ENCODE measurements around the gene SAMD5. TPM values are rescaled to one million over a fixed set of nuclear protein-coding genes. Genes with fewer than 3 reads are reported as not detected.

SAMD5 gene
- total RNA-seq, 1 donor from 2014 or later, result 0.06 TPM

DNA sequence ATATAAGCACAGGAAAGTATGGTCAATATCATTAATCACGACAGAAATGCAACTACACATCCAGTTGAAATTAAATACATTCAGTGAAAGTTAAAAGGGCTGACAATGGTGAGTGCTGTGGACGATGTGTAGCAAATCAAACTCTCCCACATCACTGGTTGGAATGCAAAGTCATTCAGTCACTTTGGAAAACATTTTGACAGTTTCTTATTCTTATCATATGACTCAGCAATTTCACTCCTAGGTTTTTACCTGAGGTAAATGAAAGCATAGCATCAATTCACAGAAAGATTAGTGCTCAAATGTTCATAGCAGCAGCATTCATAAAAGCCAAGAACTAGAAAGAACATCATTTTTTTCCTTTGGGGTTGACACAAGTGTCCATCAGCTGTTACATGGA lies 28.6 kb upstream of the SAMD5 start:
- Histone ChIP-seq H3K36me3 (no peaks in the 10 kb centered on the region), H3F3A (ENCODE audit: low read depth) (no peaks in the 10 kb centered on the region), H3K27ac (no peak overlapping the region), H3K4me1 (no peaks in the 10 kb centered on the region), H3K9ac (no peak overlapping the region), H3K79me2 (ENCODE audit: low read depth) (no peaks in the 10 kb centered on the region), H3K9me3 (ENCODE audit: low read depth) (no peaks in the 10 kb centered on the region), H3K4me2 (no peak overlapping the region), H4K20me1 (ENCODE audit: low read depth) (no peaks in the 10 kb centered on the region), H3K4me3 (no peak overlapping the region), H3K27me3 (no peaks in the 10 kb centered on the region), H2AFZ (replicated peaks) (no peak overlapping the region)
- Mint-ChIP-seq H3K27ac (no peak overlapping the region), H3K27me3 (ENCODE audit: insufficient read depth, low read depth) (peaks cover 8% of the 10 kb centered on the region), H3K4me3 (no peak overlapping the region), H3K4me1 (no peaks in the 10 kb centered on the region), H3K9me3 (peaks cover 22% of the 10 kb centered on the region), H3K36me3 (no peaks in the 10 kb centered on the region)
- TF ChIP-seq, protein P1, sequence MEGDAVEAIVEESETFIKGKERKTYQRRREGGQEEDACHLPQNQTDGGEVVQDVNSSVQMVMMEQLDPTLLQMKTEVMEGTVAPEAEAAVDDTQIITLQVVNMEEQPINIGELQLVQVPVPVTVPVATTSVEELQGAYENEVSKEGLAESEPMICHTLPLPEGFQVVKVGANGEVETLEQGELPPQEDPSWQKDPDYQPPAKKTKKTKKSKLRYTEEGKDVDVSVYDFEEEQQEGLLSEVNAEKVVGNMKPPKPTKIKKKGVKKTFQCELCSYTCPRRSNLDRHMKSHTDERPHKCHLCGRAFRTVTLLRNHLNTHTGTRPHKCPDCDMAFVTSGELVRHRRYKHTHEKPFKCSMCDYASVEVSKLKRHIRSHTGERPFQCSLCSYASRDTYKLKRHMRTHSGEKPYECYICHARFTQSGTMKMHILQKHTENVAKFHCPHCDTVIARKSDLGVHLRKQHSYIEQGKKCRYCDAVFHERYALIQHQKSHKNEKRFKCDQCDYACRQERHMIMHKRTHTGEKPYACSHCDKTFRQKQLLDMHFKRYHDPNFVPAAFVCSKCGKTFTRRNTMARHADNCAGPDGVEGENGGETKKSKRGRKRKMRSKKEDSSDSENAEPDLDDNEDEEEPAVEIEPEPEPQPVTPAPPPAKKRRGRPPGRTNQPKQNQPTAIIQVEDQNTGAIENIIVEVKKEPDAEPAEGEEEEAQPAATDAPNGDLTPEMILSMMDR (IDR thresholded peaks at IDR 0.05), result no peak
- TF ChIP-seq EZH2phosphoT487 (IDR thresholded peaks at IDR 0.05) (no peak), EZH2 (IDR thresholded peaks at IDR 0.05) (no peak)
- no peak for DNase-seq (ENCODE audit: low spot score)

DNA sequence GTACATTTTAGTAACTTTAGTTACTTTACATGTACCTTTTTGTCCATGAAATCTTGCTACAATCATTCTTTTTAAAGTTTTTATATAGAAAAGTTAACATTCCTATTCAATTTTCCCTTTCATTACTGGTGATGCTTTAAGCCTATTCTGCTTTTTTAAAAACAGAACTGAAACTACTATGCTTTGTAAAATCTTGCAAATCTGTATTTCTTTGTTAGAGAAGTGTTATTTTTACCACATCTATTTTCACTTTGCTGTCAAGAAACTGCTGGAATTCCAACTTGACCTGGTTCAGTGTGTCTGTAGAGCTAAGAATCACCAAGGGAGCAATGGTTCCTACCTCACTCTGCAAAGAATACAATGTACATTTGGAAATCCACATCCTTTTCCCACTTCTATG lies 21.8 kb upstream of the SAMD5 start:
- H3K27ac ChIP-seq, result no peak overlapping the region
- no peak overlapping the region for H3K4me2 ChIP-seq
- Mint-ChIP-seq H3K27me3 (ENCODE audit: insufficient read depth, low read depth) (peaks cover 3% of the 10 kb centered on the region), H3K4me3 (no peak overlapping the region), H3K4me1 (no peaks in the 10 kb centered on the region), H3K36me3 (no peaks in the 10 kb centered on the region), H3K9me3 (peaks cover 10% of the 10 kb centered on the region), H3K27ac (no peak overlapping the region)
- no peaks in the 10 kb centered on the region for H3F3A ChIP-seq (ENCODE audit: low read depth)
- no peak for DNase-seq (ENCODE audit: low spot score)
- no peaks in the 10 kb centered on the region for H3K4me1 ChIP-seq
- H3K36me3 ChIP-seq, result no peaks in the 10 kb centered on the region
- H3K9ac ChIP-seq, result no peak overlapping the region
- H3K79me2 ChIP-seq (ENCODE audit: low read depth), result no peaks in the 10 kb centered on the region
- H3K4me3 ChIP-seq, result no peak overlapping the region
- no peaks in the 10 kb centered on the region for H4K20me1 ChIP-seq (ENCODE audit: low read depth)
- H3K27me3 ChIP-seq, result no peaks in the 10 kb centered on the region
- TF ChIP-seq EZH2phosphoT487 (IDR thresholded peaks at IDR 0.05) (no peak), EZH2 (IDR thresholded peaks at IDR 0.05) (no peak)
- TF ChIP-seq, protein P1 (IDR thresholded peaks at IDR 0.05), result no peak
- no peaks in the 10 kb centered on the region for H3K9me3 ChIP-seq (ENCODE audit: low read depth)
- no peak overlapping the region for H2AFZ ChIP-seq (replicated peaks)

DNA sequence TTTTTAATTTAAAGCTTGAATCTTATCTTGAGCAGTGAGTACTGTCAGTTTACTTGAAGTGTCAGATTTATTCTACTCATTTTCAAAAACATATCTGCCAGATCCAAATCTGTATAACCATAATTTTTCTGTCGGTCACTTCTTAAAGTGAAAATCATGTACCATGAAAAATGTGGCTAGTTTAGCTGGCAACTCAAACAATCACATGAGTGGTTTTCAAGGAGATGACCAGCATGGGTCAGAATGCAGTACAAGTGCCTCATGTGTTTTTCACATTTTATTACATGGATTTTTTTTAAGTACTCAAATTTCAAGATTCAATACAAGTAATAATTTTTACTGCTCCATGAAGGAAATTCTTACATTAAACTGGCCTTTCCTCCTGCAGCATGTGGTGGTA lies 11.0 kb upstream of the SAMD5 start:
- Histone ChIP-seq H3K27ac (no peak overlapping the region), H3K4me3 (no peak overlapping the region), H4K20me1 (ENCODE audit: low read depth) (no peaks in the 10 kb centered on the region), H2AFZ (replicated peaks) (no peak overlapping the region), H3K9me3 (ENCODE audit: low read depth) (peaks cover 10% of the 10 kb centered on the region), H3K4me1 (no peaks in the 10 kb centered on the region), H3K79me2 (ENCODE audit: low read depth) (no peaks in the 10 kb centered on the region), H3K4me2 (no peak overlapping the region), H3K27me3 (peaks cover 40% of the 10 kb centered on the region), H3F3A (ENCODE audit: low read depth) (no peaks in the 10 kb centered on the region), H3K9ac (no peak overlapping the region), H3K36me3 (no peaks in the 10 kb centered on the region)
- Mint-ChIP-seq H3K9me3 (peaks cover 5% of the 10 kb centered on the region), H3K36me3 (no peaks in the 10 kb centered on the region), H3K27me3 (ENCODE audit: insufficient read depth, low read depth) (peaks cover 2% of the 10 kb centered on the region), H3K4me3 (no peak overlapping the region), H3K4me1 (peaks cover 1% of the 10 kb centered on the region), H3K27ac (no peak overlapping the region)
- TF ChIP-seq EZH2phosphoT487 (IDR thresholded peaks at IDR 0.05) (no peak), EZH2 (IDR thresholded peaks at IDR 0.05) (no peak)
- TF ChIP-seq, protein P1 (IDR thresholded peaks at IDR 0.05), result no peak
- DNase-seq (ENCODE audit: low spot score), result no peak

Measured in neural progenitor cell (in vitro differentiated cells).